Hindlimb muscle (tissue), 1 donor: ENCODE results near the gene PDIA5. TPM values are rescaled to one million over a fixed set of nuclear protein-coding genes. Genes with fewer than 3 reads are reported as not detected.
"Not testable (repeated sequence)": the region's sequence is repeated elsewhere in the genome, so short reads cannot be mapped to it uniquely, and the experiment has no call there.

Experiments
- DNase-seq: peaks from one replicate; pipeline ENCODE4 v3.0.0-alpha.2; 2013
- polyA plus RNA-seq: library from polyadenylated mRNA; unstranded; fragments of 120-200 nt; gene quantifications from one replicate; pipeline ENCODE4 v1.2.1, GENCODE V29; 2013; ENCODE audit not compliant: insufficient read length

Gene PDIA5
- polyA plus RNA-seq, 1 donor: 16.4 TPM

- DNase-seq: no peak
Observed at GRCh38 chr3:123150449-123151215, 83.8 kb downstream of the PDIA5 start.

GRCh38 chr3:123151251-123151705 lies 84.5 kb downstream of the PDIA5 start:
- no peak for DNase-seq

- DNase-seq: not testable (repeated sequence)
Observed at GRCh38 chr3:123151853-123152420, 85.1 kb downstream of the PDIA5 start.

- no peak for DNase-seq
Observed at GRCh38 chr3:123152687-123153086, 85.9 kb downstream of the PDIA5 start.

GRCh38 chr3:123153125-123154019 lies 86.5 kb downstream of the PDIA5 start:
- DNase-seq: no peak

DNA sequence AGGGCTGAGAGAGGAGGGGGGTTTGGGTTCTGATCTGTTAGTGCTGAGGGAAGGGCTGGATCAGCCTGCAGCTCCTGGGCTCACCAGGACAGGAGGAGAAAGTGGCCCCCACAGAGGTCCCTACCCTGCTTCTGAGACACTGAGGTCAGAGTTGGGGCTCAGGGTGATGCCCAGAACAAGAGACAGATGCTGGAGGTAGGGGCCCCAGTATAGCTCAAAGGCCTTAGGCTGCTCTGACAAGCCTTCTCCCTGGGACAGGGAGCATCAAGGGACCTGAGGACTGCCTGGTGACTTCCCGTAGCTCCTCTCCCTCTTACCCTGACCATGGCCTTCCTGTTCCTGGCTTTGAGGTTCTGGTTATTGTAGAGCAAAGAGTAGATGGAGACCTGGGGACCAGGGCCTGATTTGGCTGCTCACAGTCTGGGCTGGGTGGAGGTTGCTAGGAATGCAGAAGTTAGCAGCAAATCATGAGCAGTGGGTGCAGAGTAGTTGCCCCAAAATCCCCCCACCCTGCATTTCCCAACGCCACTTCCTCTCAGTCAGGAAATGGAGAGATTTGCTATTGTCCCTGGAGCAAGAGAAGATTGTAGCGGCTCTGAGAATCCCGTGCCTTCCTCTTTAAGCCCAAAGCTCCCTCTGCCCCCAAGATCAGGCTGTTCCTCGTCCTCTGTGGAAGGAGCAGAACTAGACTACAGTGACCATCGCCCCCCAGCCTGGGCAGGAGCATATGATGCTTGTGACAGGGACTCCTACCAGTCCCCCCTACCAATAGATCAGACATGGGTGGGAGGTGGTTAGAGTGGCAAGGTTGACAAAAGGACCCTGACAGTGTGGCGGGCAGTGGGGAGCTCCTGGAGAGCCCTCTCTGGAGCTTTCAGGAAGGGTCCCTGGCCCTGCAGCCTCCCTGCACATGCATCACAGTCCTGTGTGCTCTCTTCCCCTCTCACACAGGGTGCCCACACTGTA lies 87.5 kb downstream of the PDIA5 start:
- DNase-seq: peak; percentile 16

GRCh38 chr3:123155471-123156011 lies 88.7 kb downstream of the PDIA5 start:
- no peak for DNase-seq

GRCh38 chr3:123156276-123156995 lies 89.6 kb downstream of the PDIA5 start:
- DNase-seq: no peak

DNA sequence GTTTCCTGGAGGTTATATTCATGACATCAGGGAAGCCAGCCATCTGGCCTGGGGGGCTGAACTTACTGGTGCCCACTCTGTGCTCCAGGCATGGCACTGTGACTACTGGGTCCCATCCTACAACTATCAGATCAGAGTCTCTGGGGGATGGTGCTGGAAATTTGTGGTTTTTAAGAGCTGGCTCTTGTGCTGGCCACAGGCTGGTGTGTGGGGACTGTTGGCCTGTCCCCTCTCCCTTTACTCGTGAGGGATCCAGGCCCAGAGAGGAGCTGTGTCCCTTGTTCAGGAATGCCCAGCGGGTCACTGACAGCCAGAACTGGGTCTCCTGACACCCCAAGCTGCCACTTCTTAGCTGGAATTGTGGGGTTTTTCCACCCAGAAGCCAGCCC lies 90.4 kb downstream of the PDIA5 start:
- no peak for DNase-seq

GRCh38 chr3:123157598-123158287 lies 90.9 kb downstream of the PDIA5 start:
- no peak for DNase-seq

DNA sequence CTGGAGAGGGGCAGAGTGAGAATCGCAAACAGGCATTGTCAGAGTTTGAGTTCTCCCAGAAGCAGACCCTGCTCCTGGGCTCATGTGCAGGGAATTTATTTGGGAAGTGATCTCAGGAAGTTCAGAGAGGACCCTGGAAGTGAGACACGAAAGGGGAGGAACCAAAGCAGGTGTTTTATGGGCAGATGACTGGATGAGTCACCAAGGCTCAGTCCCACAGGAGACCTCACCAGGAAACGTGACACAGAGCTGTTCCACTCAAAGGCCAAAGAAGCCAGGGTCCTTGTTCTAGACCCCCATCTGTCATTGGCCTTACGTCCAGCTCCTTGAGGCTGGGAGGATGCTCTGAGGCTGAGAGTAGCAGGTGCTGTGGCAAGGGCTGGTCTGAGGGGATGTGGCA lies 91.5 kb downstream of the PDIA5 start:
- DNase-seq: no peak

- DNase-seq: no peak
Observed at GRCh38 chr3:123158899-123159390, 92.1 kb downstream of the PDIA5 start.

GRCh38 chr3:123159926-123160635 lies 93.3 kb downstream of the PDIA5 start:
- DNase-seq: no peak

- DNase-seq: no peak
Observed at GRCh38 chr3:123161167-123161566, 94.3 kb downstream of the PDIA5 start.

DNA sequence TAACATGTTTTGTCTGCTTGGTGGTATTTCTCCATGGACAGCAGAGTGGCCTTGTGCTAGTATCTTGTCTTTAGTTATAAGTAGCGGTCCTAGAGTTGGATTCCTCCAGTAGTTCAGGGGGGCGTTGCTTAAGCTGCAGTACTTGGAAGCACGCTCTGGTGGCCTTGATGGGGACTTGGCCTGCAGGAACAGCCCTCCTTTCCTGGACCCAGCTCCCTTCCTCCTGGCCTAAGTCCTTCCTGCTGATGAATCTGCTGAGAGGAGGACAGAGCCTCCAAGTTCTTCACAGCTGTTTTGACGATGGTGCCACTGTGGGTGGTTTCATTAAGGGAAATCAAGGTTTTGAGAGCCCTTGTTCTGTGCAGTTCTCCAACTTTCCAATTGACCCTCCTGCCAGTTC lies 96.3 kb downstream of the PDIA5 start:
- peak; percentile 31 for DNase-seq

DNA sequence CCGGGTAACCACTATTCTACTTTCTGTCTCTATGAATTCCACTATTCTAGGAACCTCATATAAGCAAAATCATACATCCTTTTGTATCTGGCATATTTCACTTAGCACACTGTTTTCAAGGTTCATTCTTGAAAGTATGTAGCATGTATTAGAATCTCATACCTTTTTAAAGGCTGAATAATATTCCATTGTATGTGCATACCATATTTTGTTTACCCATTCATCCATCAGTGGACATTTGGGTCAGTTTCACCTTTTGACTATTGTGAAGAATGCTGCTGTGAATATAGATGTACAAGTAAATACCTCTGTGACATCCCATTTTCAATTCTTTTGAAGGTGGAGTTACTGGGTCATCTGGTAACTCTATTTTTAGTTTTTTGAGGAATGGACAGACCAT lies 98.3 kb downstream of the PDIA5 start:
- no peak for DNase-seq

- DNase-seq: no peak
Observed at GRCh38 chr3:123167686-123168085, 100.9 kb downstream of the PDIA5 start.

DNA sequence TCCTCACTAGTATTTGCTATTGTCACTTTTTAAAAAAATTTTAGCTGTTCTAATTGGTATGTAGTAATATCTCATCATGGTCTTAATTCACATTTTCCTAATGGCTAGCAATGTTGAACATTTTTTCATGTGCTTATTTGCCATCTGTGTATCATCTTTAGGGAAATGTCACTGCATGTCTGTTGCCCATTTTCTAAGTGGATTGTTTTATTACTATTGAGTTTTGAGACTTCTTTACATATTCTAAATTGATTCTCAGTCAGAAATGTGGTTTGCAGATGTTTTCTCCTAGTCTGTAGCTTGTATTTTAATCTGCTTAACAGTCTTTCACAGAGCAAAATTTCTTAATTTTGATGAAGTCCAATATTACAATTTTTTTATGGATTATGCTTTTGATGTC lies 101.3 kb downstream of the PDIA5 start:
- no peak for DNase-seq

DNA sequence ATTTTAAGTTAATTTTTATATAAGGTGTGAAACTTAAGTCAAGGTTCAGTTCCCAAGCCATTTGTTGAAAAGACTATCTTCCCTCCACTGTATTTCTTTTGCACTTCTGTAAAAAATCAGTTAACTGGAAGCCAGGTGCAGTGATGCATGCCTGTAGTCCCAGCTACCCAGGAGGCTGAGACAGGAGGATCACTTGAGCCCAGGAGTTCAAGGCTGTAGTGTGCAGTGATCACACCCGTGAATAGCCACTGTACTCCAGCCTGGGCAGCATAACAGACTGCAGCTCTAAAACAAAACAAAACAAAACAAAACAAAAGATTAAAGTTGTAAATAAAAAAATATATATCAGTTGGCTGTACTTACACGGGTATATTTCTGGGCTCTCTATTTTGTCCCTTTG lies 101.8 kb downstream of the PDIA5 start:
- no peak for DNase-seq

DNA sequence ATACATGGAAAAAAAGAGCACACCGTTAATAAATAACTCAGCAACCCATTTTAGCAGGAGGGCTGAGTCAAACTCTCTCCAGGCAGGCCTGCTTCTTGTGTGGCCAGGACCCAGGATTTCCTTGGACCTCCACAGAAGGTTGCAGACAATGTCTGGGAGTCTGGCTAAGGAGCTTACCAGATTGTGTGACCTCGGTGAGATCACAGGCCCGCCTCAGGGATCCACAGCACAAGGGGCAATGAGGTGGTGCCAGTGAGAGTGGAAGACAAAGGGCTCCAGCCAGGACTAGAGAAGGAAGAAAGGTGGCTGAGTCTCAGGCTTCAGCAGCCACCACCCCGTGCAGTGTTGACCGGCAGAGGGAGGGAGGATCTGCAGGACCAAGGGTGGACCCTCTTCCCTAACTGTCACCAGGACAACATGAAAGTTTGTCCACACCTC lies 102.7 kb downstream of the PDIA5 start:
- DNase-seq: no peak
